SK-N-SH (cell line): ENCODE data around the gene ECE1.

Experiments used
- CTCF ChIP-seq: fragments of 200-600 bp; sonication (generic); IDR thresholded peaks from 2 replicates; pipeline ENCODE4 v1.6.1; 2017; ENCODE audit warnings: antibody characterized with exemption, mild to moderate bottlenecking, moderate library complexity
- EP300 ChIP-seq, 2 experiments: IDR thresholded peaks; 2 replicates each; pipeline versions ENCODE4 v1.4.0 to v1.6.1; 2012; ENCODE audit warnings: borderline replicate concordance in 1 of 2, low read depth in 1 of 2, low read length in 1 of 2
- MAX ChIP-seq: IDR thresholded peaks from 2 replicates; pipeline ENCODE4 v1.4.0; 2012; ENCODE audit warnings: low read depth
- MEF2A ChIP-seq: IDR thresholded peaks from 2 replicates; pipeline ENCODE4 v1.4.0; 2012; ENCODE audit warnings: low read depth, borderline replicate concordance
- PBX3 ChIP-seq: IDR thresholded peaks from 2 replicates; pipeline ENCODE4; 2012
- POLR2AphosphoS5 ChIP-seq: IDR thresholded peaks from 2 replicates; pipeline ENCODE4 v1.6.1; 2012; ENCODE audit warnings: low read depth, low read length
- RAD21 ChIP-seq: IDR thresholded peaks from 2 replicates; pipeline ENCODE4 v1.6.1; 2012; ENCODE audit warnings: mild to moderate bottlenecking, low read length
- RCOR1 ChIP-seq: fragments of 150-350 bp; IDR thresholded peaks from 2 replicates; pipeline ENCODE4 v1.6.1; 2017; ENCODE audit warnings: antibody characterized with exemption, low read length
- REST ChIP-seq: IDR thresholded peaks from 2 replicates; pipeline ENCODE4 v1.6.1; 2012; ENCODE audit warnings: mild to moderate bottlenecking, low read depth, low read length, moderate library complexity
- RXRA ChIP-seq: IDR thresholded peaks from 2 replicates; pipeline ENCODE4 v1.4.0; 2012; ENCODE audit warnings: low read depth, mild to moderate bottlenecking, borderline replicate concordance
- USF2 ChIP-seq: fragments of 150-350 bp; IDR thresholded peaks from 2 replicates; pipeline ENCODE4 v1.6.1; 2017; ENCODE audit warnings: antibody characterized with exemption, low read length, low read depth, borderline replicate concordance
- ZBTB33 ChIP-seq: IDR thresholded peaks from 2 replicates; pipeline ENCODE4 v1.4.0; 2012; ENCODE audit warnings: low read depth, borderline replicate concordance

- TF ChIP-seq RCOR1 (no peak), RAD21 (no peak), CTCF (no peak), POLR2AphosphoS5 (no peak), MAX (no peak), USF2 (no peak), ZBTB33 (no peak), RXRA (no peak), PBX3 (no peak), MEF2A (no peak), EP300 (IDR thresholded peaks at IDR 0.05; ENCODE audit: borderline replicate concordance in 1 of 2, low read depth in 1 of 2, low read length in 1 of 2) (peak in 1 of 2 experiments; percentile 13; a peak in 1 of 4 replicates), REST (no peak)
Observed at GRCh38 chr1:21318714-21319159, 28.5 kb upstream of the ECE1 start.
